HepG2 (cell line): Measurements from ENCODE around the gene GSX1. TPM values are rescaled to one million over a fixed set of nuclear protein-coding genes. Genes with fewer than 3 reads are reported as not detected.
A peak's percentile ranks its signal among the peaks of the same experiment; 100 is the strongest.

Source experiments
- AKAP8 ChIP-seq: sonication (generic); formaldehyde crosslinking; IDR thresholded peaks from 2 replicates; pipeline ENCODE4 v1.5.1; 2020; ENCODE audit warnings: mild to moderate bottlenecking, missing genetic modification reagents
- ATAD3A ChIP-seq: sonication (generic); formaldehyde crosslinking; IDR thresholded peaks from 2 replicates; pipeline ENCODE4 v1.4.0; 2020; ENCODE audit warnings: missing genetic modification reagents
- BHLHE40 ChIP-seq: IDR thresholded peaks from 2 replicates; pipeline ENCODE4 v1.6.1; 2011; ENCODE audit warnings: low read length, improper control_type of control experiment
- BRD4 ChIP-seq: sonication (generic); formaldehyde crosslinking; IDR thresholded peaks from 2 replicates; pipeline ENCODE4 v1.4.0; 2020; ENCODE audit warnings: missing genetic modification reagents
- HHEX ChIP-seq: IDR thresholded peaks from 2 replicates; pipeline ENCODE4 v1.6.1; 2016; ENCODE audit warnings: control low read depth
- KLF9 ChIP-seq: IDR thresholded peaks from 2 replicates; pipeline ENCODE4 v1.6.1; 2016; ENCODE audit warnings: low read depth
- MIER2 ChIP-seq: IDR thresholded peaks from 2 replicates; pipeline ENCODE4 v1.6.1; 2016; ENCODE audit warnings: missing biosample characterization, missing genetic modification reagents
- NFE2 ChIP-seq: sonication (generic); formaldehyde crosslinking; IDR thresholded peaks from 2 replicates; pipeline ENCODE4 v1.4.0; 2020; ENCODE audit warnings: missing genetic modification reagents
- NFKBIZ ChIP-seq: IDR thresholded peaks from 2 replicates; pipeline ENCODE4 v1.6.1; 2018; ENCODE audit warnings: missing genetic modification reagents, missing compliant biosample characterization
- TCF7 ChIP-seq: sonication (generic); IDR thresholded peaks from 2 replicates; pipeline ENCODE4 v1.6.1; 2016; ENCODE audit warnings: antibody characterized with exemption, low read depth
- ZC3H13 ChIP-seq: sonication (generic); formaldehyde crosslinking; IDR thresholded peaks from 2 replicates; pipeline ENCODE4 v1.8.1; 2023; ENCODE audit warnings: mild to moderate bottlenecking, missing genetic modification reagents, moderate library complexity
- ZNF143 ChIP-seq: sonication (generic); formaldehyde crosslinking; IDR thresholded peaks from 2 replicates; pipeline ENCODE4 v1.4.0; 2020; ENCODE audit warnings: missing genetic modification reagents
- ZNF24 ChIP-seq: fragments of 450-650 bp; IDR thresholded peaks from 2 replicates; pipeline ENCODE4 v1.6.1; 2017; ENCODE audit warnings: antibody characterized with exemption, mild to moderate bottlenecking
- ZNF274 ChIP-seq: sonication (generic); formaldehyde crosslinking; IDR thresholded peaks from 2 replicates; pipeline ENCODE4 v1.5.1; 2020; ENCODE audit warnings: mild to moderate bottlenecking, missing genetic modification reagents
- ZNF549 ChIP-seq: sonication (generic); formaldehyde crosslinking; IDR thresholded peaks from 2 replicates; pipeline ENCODE4 v1.5.0; 2020; ENCODE audit warnings: missing genetic modification reagents
- ZNF607 ChIP-seq: sonication (generic); formaldehyde crosslinking; IDR thresholded peaks from 2 replicates; pipeline ENCODE4 v1.5.1; 2020; ENCODE audit warnings: missing genetic modification reagents, mild to moderate bottlenecking, borderline replicate concordance
- ZNF614 ChIP-seq: IDR thresholded peaks from 2 replicates; pipeline ENCODE4 v1.6.1; 2018; ENCODE audit warnings: missing biosample characterization, missing genetic modification reagents, inconsistent platforms, borderline replicate concordance
- ZNF768 ChIP-seq: sonication (generic); formaldehyde crosslinking; IDR thresholded peaks from 2 replicates; pipeline ENCODE4 v1.4.0; 2020; ENCODE audit warnings: missing genetic modification reagents
- ZNF83 ChIP-seq: sonication (generic); formaldehyde crosslinking; IDR thresholded peaks from 2 replicates; pipeline ENCODE4 v1.4.0; 2020; ENCODE audit warnings: missing genetic modification reagents, mild to moderate bottlenecking, borderline replicate concordance
- polyA plus RNA-seq, 8 experiments: library from polyadenylated mRNA; depleted of rRNA in 3 of 8; stranded (reverse) in 7 of 8; unstranded in 1 of 8; fragments of >200 nt; fragmentation: Illumina TruSeq in 4 of 8; extraction: Trizol in 4 of 8; gene quantifications; 2 replicates each; pipeline versions ENCODE4 v1.2.1 to v1.2.3, GENCODE V29; 2011 to 2016; ENCODE audit warnings: low read depth in 4 of 8, missing spikeins in 1 of 8, mixed read lengths in 1 of 8; ENCODE audit not compliant: insufficient read depth in 1 of 8
- total RNA-seq, 5 experiments: library from RNA; depleted of rRNA; stranded (reverse); fragments of >200 nt; fragmentation: Illumina TruSeq; extraction: Trizol; gene quantifications; 2 replicates each; pipeline ENCODE4 v1.2.3, GENCODE V29; 2016; ENCODE audit warnings: low read depth in 1 of 5
- TF ChIP-seq, protein P1 (sequence below): sonication (generic); formaldehyde crosslinking; conservative IDR thresholded peaks from 2 replicates; pipeline ENCODE4 v1.4.0; 2020; ENCODE audit warnings: mild to moderate bottlenecking, missing genetic modification reagents, moderate library complexity
- TF ChIP-seq, protein P2 (sequence below): sonication (generic); formaldehyde crosslinking; IDR thresholded peaks from 2 replicates; pipeline ENCODE4 v1.5.1; 2020; ENCODE audit warnings: mild to moderate bottlenecking, missing genetic modification reagents, moderate library complexity
- TF ChIP-seq, protein P3 (sequence below): IDR thresholded peaks from 2 replicates; pipeline ENCODE4 v1.6.1; 2016; ENCODE audit warnings: missing genetic modification reagents, missing compliant biosample characterization

Gene GSX1
- total and polyA plus RNA-seq, 2 of the 13 experiments (the other 11 are each of a cell fraction or from before 2014, with no cell fraction given): not detected

DNA sequence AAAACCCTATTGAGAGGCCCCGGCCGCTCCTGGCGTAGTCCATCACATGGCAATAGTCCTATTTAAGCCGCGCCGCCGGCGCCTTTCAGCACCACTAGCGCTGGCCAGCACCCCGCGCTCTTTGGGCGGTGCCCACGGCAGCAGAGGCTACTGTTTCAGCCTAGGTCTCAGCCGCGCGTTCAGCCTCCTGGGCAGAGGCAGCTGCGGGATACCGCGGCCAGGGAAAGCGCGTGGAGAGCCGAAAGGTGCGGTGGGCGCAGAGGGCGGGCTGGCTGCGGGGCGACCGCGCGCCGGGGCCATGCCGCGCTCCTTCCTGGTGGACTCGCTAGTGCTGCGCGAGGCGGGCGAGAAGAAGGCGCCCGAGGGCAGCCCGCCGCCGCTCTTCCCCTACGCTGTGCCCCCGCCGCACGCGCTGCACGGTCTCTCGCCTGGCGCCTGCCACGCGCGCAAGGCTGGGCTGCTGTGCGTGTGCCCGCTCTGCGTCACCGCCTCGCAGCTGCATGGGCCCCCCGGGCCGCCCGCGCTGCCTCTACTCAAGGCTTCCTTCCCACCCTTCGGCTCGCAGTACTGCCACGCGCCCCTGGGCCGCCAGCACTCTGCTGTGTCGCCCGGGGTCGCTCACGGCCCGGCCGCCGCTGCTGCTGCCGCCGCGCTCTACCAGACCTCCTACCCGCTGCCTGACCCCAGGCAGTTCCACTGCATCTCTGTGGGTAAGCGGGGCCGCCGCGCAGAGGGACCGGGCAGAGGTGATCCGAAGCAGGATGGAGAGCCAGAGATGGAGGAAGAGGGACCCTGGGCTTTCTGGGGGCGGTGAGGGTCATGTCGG is at the start of gene GSX1 (continued):
- TF ChIP-seq, protein P1, sequence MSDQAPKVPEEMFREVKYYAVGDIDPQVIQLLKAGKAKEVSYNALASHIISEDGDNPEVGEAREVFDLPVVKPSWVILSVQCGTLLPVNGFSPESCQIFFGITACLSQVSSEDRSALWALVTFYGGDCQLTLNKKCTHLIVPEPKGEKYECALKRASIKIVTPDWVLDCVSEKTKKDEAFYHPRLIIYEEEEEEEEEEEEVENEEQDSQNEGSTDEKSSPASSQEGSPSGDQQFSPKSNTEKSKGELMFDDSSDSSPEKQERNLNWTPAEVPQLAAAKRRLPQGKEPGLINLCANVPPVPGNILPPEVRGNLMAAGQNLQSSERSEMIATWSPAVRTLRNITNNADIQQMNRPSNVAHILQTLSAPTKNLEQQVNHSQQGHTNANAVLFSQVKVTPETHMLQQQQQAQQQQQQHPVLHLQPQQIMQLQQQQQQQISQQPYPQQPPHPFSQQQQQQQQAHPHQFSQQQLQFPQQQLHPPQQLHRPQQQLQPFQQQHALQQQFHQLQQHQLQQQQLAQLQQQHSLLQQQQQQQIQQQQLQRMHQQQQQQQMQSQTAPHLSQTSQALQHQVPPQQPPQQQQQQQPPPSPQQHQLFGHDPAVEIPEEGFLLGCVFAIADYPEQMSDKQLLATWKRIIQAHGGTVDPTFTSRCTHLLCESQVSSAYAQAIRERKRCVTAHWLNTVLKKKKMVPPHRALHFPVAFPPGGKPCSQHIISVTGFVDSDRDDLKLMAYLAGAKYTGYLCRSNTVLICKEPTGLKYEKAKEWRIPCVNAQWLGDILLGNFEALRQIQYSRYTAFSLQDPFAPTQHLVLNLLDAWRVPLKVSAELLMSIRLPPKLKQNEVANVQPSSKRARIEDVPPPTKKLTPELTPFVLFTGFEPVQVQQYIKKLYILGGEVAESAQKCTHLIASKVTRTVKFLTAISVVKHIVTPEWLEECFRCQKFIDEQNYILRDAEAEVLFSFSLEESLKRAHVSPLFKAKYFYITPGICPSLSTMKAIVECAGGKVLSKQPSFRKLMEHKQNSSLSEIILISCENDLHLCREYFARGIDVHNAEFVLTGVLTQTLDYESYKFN: no peak
- TF ChIP-seq BRD4 (no peak), NFKBIZ (CRISPR knock-in tag) (no peak), TCF7 (no peak), ZNF24 (no peak), ZNF274 (CRISPR knock-in tag) (no peak), ZNF143 (no peak), MIER2 (peak; percentile 97), ZC3H13 (CRISPR knock-in tag) (no peak), ZNF607 (CRISPR knock-in tag) (no peak), BHLHE40 (no peak), HHEX (CRISPR knock-in tag) (no peak), ZNF549 (CRISPR knock-in tag) (no peak), KLF9 (CRISPR knock-in tag) (no peak), ZNF83 (CRISPR knock-in tag) (no peak), ZNF768 (CRISPR knock-in tag) (0 out of 2 replicates have a peak, but pooled peaks have one; percentile 24), AKAP8 (CRISPR knock-in tag) (no peak), NFE2 (CRISPR knock-in tag) (no peak), ATAD3A (CRISPR knock-in tag) (no peak), ZNF614 (CRISPR knock-in tag) (no peak)
- TF ChIP-seq, protein P2, sequence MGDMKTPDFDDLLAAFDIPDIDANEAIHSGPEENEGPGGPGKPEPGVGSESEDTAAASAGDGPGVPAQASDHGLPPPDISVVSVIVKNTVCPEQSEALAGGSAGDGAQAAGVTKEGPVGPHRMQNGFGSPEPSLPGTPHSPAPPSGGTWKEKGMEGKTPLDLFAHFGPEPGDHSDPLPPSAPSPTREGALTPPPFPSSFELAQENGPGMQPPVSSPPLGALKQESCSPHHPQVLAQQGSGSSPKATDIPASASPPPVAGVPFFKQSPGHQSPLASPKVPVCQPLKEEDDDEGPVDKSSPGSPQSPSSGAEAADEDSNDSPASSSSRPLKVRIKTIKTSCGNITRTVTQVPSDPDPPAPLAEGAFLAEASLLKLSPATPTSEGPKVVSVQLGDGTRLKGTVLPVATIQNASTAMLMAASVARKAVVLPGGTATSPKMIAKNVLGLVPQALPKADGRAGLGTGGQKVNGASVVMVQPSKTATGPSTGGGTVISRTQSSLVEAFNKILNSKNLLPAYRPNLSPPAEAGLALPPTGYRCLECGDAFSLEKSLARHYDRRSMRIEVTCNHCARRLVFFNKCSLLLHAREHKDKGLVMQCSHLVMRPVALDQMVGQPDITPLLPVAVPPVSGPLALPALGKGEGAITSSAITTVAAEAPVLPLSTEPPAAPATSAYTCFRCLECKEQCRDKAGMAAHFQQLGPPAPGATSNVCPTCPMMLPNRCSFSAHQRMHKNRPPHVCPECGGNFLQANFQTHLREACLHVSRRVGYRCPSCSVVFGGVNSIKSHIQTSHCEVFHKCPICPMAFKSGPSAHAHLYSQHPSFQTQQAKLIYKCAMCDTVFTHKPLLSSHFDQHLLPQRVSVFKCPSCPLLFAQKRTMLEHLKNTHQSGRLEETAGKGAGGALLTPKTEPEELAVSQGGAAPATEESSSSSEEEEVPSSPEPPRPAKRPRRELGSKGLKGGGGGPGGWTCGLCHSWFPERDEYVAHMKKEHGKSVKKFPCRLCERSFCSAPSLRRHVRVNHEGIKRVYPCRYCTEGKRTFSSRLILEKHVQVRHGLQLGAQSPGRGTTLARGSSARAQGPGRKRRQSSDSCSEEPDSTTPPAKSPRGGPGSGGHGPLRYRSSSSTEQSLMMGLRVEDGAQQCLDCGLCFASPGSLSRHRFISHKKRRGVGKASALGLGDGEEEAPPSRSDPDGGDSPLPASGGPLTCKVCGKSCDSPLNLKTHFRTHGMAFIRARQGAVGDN (CRISPR knock-in tag): peak; percentile 27; the same call in 1 of the 2 replicates
- TF ChIP-seq, protein P3, sequence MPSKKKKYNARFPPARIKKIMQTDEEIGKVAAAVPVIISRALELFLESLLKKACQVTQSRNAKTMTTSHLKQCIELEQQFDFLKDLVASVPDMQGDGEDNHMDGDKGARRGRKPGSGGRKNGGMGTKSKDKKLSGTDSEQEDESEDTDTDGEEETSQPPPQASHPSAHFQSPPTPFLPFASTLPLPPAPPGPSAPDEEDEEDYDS (CRISPR knock-in tag): no peak
